Endothelial cell of umbilical vein (primary cell): Measurements from ENCODE around the gene C16orf95. TPM values are rescaled to one million over a fixed set of nuclear protein-coding genes. Genes with fewer than 3 reads are reported as not detected.

ENCODE experiments used
- BruUV-seq: library from RNA; stranded (reverse); fragments of 400-500 nt; replicated peaks from 2 replicates; lab custom pipeline; 2021; lab: Mats Ljungman, UMichigan
- CTCF ChIA-PET: fragments of 300-600, 350-600 bp; sonication (Branson Sonifier 250); formaldehyde crosslinking; loops from one replicate; lab custom pipeline; 2021; ENCODE audit warnings: antibody characterized with exemption, inconsistent platforms; lab: Charles Lee
- POLR2A ChIA-PET: fragments of 300-600, 350-600 bp; sonication (Branson Sonifier 250); formaldehyde crosslinking; loops from one replicate; lab custom pipeline; 2021; ENCODE audit warnings: antibody characterized with exemption, inconsistent platforms; lab: Charles Lee
- DNase-seq: peaks from one replicate; pipeline ENCODE4 v3.0.0-alpha.2; 2011; ENCODE audit warnings: low read depth, low spot score
- FAIRE-seq: peaks from 2 replicates; lab custom pipeline; 2011; peaks lifted over from hg19 to GRCh38; lab: Jason Lieb, UNC
- H2AFZ ChIP-seq: 2 replicates; pipeline ENCODE4 v1.6.0; 2012; ENCODE audit warnings: low read depth, low read length, control low read depth, inconsistent platforms
- H3K27ac ChIP-seq: 2 replicates; pipeline ENCODE4 v1.5.1; 2011; ENCODE audit warnings: low read depth, mild to moderate bottlenecking, control low read depth, low read length, moderate library complexity; ENCODE audit not compliant: insufficient read depth
- H3K27me3 ChIP-seq, 2 experiments: 2 replicates each; pipeline versions ENCODE4 v1.6.0 to v1.6.1; 2011; ENCODE audit warnings: low read length in 2 of 2, mixed read lengths in 1 of 2; ENCODE audit not compliant: control insufficient read depth in 2 of 2, insufficient read depth in 2 of 2
- H3K36me3 ChIP-seq, 2 experiments: 2 replicates in 1 of 2; 3 replicates in 1 of 2; pipeline ENCODE4 v1.5.1; 2011; ENCODE audit warnings: low read length in 2 of 2, mild to moderate bottlenecking in 1 of 2, moderate library complexity in 1 of 2; ENCODE audit not compliant: control insufficient read depth in 2 of 2, insufficient read depth in 2 of 2; ENCODE audit errors: extremely low read depth in 1 of 2
- H3K4me1 ChIP-seq: 3 replicates; pipeline ENCODE4 v1.5.1; 2011; ENCODE audit warnings: mild to moderate bottlenecking, low read length; ENCODE audit not compliant: control insufficient read depth, insufficient read depth; ENCODE audit errors: extremely low read depth
- H3K4me2 ChIP-seq: 2 replicates; pipeline ENCODE4 v1.6.1; 2011; ENCODE audit warnings: low read length, control low read depth, mixed read lengths; ENCODE audit not compliant: insufficient read depth
- H3K4me3 ChIP-seq, 3 experiments: fragments of 200-600 bp in 1 of 3; sonication (generic), shearing (Covaris generic) in 1 of 3; replicated peaks in 1 of 3; 2 replicates each; pipeline ENCODE4 v1.5.1; 2011 to 2016; ENCODE audit warnings: control low read depth in 3 of 3, low read length in 3 of 3, mild to moderate bottlenecking in 2 of 3, inconsistent platforms in 1 of 3, low read depth in 1 of 3, moderate library complexity in 1 of 3; ENCODE audit not compliant: insufficient read depth in 1 of 3
- H3K79me2 ChIP-seq: 2 replicates; pipeline ENCODE4 v1.6.0; 2012; ENCODE audit warnings: low read length, inconsistent platforms; ENCODE audit not compliant: control insufficient read depth, insufficient read depth
- H3K9ac ChIP-seq: replicated peaks from 2 replicates; pipeline ENCODE3; 2011; ENCODE audit warnings: low read length, control low read depth; ENCODE audit not compliant: insufficient read depth; ENCODE audit errors: extremely low read depth
- H3K9me1 ChIP-seq: replicated peaks from 3 replicates; pipeline ENCODE4 v1.6.0; 2011; ENCODE audit warnings: mild to moderate bottlenecking, low read length; ENCODE audit not compliant: control insufficient read depth, insufficient read depth; ENCODE audit errors: extremely low read depth
- H3K9me3 ChIP-seq: replicated peaks from 2 replicates; pipeline ENCODE4 v1.5.1; 2012; ENCODE audit warnings: low read length, inconsistent platforms; ENCODE audit not compliant: control insufficient read depth, insufficient read depth
- H4K20me1 ChIP-seq: replicated peaks from 2 replicates; pipeline ENCODE3; 2011; ENCODE audit warnings: mild to moderate bottlenecking, low read length; ENCODE audit not compliant: control insufficient read depth, insufficient read depth; ENCODE audit errors: extremely low read depth
- EZH2 ChIP-seq: IDR thresholded peaks from 2 replicates; pipeline ENCODE4 v1.6.1; 2012; ENCODE audit warnings: borderline replicate concordance, low read depth, mild to moderate bottlenecking, moderate library complexity, low read length, inconsistent platforms; ENCODE audit not compliant: severe bottlenecking
- GATA2 ChIP-seq: IDR thresholded peaks from 2 replicates; pipeline ENCODE4 v1.7.0; 2011; ENCODE audit warnings: low read depth, mild to moderate bottlenecking, moderate library complexity, mixed read lengths, low read length; ENCODE audit not compliant: insufficient read length, insufficient read depth
- JUN ChIP-seq: IDR thresholded peaks from 2 replicates; pipeline ENCODE4 v1.6.1; 2011; ENCODE audit warnings: borderline replicate concordance, low read depth; ENCODE audit not compliant: insufficient read length, insufficient read depth
- MAX ChIP-seq: IDR thresholded peaks from 2 replicates; pipeline ENCODE4 v1.6.1; 2011; ENCODE audit not compliant: insufficient read depth, insufficient read length
- POLR2A ChIP-seq: IDR thresholded peaks from 2 replicates; pipeline ENCODE4 v1.6.1; 2012; ENCODE audit warnings: low read depth, mild to moderate bottlenecking, control low read depth, low read length
- POLR2AphosphoS5 ChIP-seq: IDR thresholded peaks from 2 replicates; pipeline ENCODE4 v1.6.1; 2012; ENCODE audit warnings: low read depth, mild to moderate bottlenecking, control low read depth, low read length, moderate library complexity; ENCODE audit not compliant: insufficient read depth
- dilution Hi-C: fragments of 300-500 bp; cut with MboI; formaldehyde crosslinking; loops from one replicate; pipeline ENCODE4 v1.15.0; 2019; ENCODE audit warnings: low sequenced_read_pairs; ENCODE audit not compliant: extremely low pct_ligation_motif_present
- intact Hi-C: fragments of 100-400 bp; cut with micrococcal nuclease; formaldehyde crosslinking; loops from one replicate; pipeline ENCODE4 v1.10.0; 2022
- polyA plus RNA-seq, 4 experiments: library from polyadenylated mRNA; depleted of rRNA in 3 of 4; stranded (reverse) in 3 of 4; unstranded in 1 of 4; fragments of >200 nt; gene quantifications; 2 replicates each; pipeline versions ENCODE4 v1.2.1 to v1.2.3, GENCODE V29; 2011 to 2012; ENCODE audit warnings: missing spikeins in 1 of 4
- total RNA-seq: library from RNA; stranded (reverse); gene quantifications from 2 replicates; pipeline ENCODE4 v1.2.3, GENCODE V29; 2021
- TF ChIP-seq, protein P1 (sequence below), 2 donors: IDR thresholded peaks; 1 replicate in 1 of 2; 2 replicates in 1 of 2; pipeline ENCODE4 v1.5.1; 2011; ENCODE audit warnings: low read length in 2 of 2, mild to moderate bottlenecking in 2 of 2, moderate library complexity in 2 of 2, control low read depth in 1 of 2, inconsistent platforms in 1 of 2, low read depth in 1 of 2; ENCODE audit not compliant: insufficient read depth in 1 of 2; ENCODE audit errors: extremely low read depth in 1 of 2

C16orf95 gene
- total and polyA plus RNA-seq, 2 donors (not counting 3 experiments of a cell fraction or from before 2014, with no cell fraction given) = 4.0 to 6.6 TPM

DNA sequence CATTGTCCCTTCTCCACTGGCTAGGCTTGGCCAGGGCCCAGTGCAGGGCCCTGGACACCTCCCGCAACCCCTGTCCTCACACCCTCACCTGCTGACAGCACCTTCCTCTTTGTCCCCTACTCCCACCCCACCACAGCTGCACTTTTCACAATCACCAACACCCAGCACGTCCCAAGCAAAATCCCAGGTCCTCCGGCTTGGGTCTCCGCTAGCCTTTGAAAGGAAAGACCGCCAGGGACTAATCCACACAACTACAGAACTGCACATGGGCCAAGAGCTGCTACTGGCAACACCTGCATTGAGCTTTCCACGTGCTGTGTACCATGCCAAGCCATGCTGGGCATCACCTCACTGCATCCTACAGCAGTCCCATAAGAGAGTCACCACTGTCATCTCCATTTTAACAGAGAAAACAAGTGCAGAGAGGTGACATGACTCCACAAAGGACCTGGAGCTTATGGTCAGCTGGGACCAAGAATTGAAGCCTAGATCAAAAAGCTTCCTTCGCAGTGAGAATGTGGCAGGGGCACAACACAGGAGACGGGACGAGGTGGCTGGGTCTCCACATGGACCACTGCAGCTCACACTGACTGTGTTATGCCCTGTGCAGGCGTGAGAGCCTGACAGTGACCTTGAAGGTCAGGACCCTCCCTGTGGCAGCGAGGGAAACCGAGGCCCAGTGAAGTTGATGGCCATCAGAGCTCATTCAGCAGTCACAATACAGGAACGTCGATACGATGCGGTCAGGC is 43.8 kb upstream of the C16orf95 start:
- intact Hi-C loops = no loop called here

More for the DNA sequence above, 43.8 kb upstream of the C16orf95 start:
- Histone ChIP-seq H3K79me2 (peaks cover 10% of the 10 kb centered on the region), H3K4me3 (no peak overlapping the region), H3K4me2 (no peak overlapping the region), H3K9me1 (no peaks in the 10 kb centered on the region), H3K4me1 (peaks cover 10% of the 10 kb centered on the region), H3K27ac (no peak overlapping the region), H2AFZ (no peak overlapping the region), H3K9me3 (no peaks in the 10 kb centered on the region), H4K20me1 (no peaks in the 10 kb centered on the region), H3K27me3 (no peaks in the 10 kb centered on the region), H3K9ac (no peak overlapping the region), H3K36me3 (peaks cover 5 to 23% of the 10 kb centered on the region in 2 experiments)
- BruUV-seq = no TSS peak
- no peak for TF ChIP-seq GATA2
- TF ChIP-seq POLR2AphosphoS5 = no peak
- TF ChIP-seq, protein P1, sequence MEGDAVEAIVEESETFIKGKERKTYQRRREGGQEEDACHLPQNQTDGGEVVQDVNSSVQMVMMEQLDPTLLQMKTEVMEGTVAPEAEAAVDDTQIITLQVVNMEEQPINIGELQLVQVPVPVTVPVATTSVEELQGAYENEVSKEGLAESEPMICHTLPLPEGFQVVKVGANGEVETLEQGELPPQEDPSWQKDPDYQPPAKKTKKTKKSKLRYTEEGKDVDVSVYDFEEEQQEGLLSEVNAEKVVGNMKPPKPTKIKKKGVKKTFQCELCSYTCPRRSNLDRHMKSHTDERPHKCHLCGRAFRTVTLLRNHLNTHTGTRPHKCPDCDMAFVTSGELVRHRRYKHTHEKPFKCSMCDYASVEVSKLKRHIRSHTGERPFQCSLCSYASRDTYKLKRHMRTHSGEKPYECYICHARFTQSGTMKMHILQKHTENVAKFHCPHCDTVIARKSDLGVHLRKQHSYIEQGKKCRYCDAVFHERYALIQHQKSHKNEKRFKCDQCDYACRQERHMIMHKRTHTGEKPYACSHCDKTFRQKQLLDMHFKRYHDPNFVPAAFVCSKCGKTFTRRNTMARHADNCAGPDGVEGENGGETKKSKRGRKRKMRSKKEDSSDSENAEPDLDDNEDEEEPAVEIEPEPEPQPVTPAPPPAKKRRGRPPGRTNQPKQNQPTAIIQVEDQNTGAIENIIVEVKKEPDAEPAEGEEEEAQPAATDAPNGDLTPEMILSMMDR (IDR thresholded peaks at IDR 0.05; ENCODE audit: extremely low read depth in 1 of 2, insufficient read depth in 1 of 2, low read depth in 1 of 2, low read length in 2 of 2) = no peak
- TF ChIP-seq JUN = no peak
- no peak for TF ChIP-seq MAX
- TF ChIP-seq EZH2 = no peak
- no peak for TF ChIP-seq POLR2A
- ChIA-PET CTCF (interaction anchor here (1.1 kb wide), 1 partner anchor 13 kb away, joined by 3 read pairs; no protein-coding TSS in a partner anchor), POLR2A (no interaction called here)
- no peak for DNase-seq
- dilution Hi-C loops = no loop called here
- FAIRE-seq = no peak
